ENCODE measurements around the gene ARHGAP33. TPM values are rescaled to one million over a fixed set of nuclear protein-coding genes. Genes with fewer than 3 reads are reported as not detected.

Gene ARHGAP33
- total RNA-seq, 5 donors from 2014 or later (not counting 1 experiment from before 2014, with no cell fraction given): 19.7 to 38.5 (median 22.8) TPM

Other genes with a start within 250 kb of the ARHGAP33 start
- under 1 TPM in 1 of 5 donors, not detected in 4; 0.23 TPM for gene SBSN, start 247.3 kb upstream of the ARHGAP33 start, total RNA-seq
- not detected for gene GAPDHS, start 242.1 kb upstream of the ARHGAP33 start, total RNA-seq
- gene TMEM147, start 229.9 kb upstream of the ARHGAP33 start, total RNA-seq: 10 to 100 TPM; 27.5 to 46.6 (median 44.2) TPM
- not detected for gene ATP4A, start 211.9 kb upstream of the ARHGAP33 start, total RNA-seq
- gene PMIS2, start 189.4 kb upstream of the ARHGAP33 start, total RNA-seq: not detected
- gene HAUS5, start 162.8 kb upstream of the ARHGAP33 start, total RNA-seq: 10 to 100 TPM; 25.5 to 34.1 (median 29.3) TPM
- gene RBM42, start 146.5 kb upstream of the ARHGAP33 start, total RNA-seq: 10 to 100 TPM; 37.6 to 74.0 (median 68.4) TPM
- gene ETV2, start 133.8 kb upstream of the ARHGAP33 start, total RNA-seq: 1 to 10 TPM in 2 of 5 donors, under 1 TPM in 2, not detected in 1; 0.67 to 2.1 (median 1.1) TPM
- 100 to 1,000 TPM; 199 to 248 (median 225) TPM for gene COX6B1, start 127.2 kb upstream of the ARHGAP33 start, total RNA-seq
- gene UPK1A, start 109.0 kb upstream of the ARHGAP33 start, total RNA-seq: under 1 TPM in 4 of 5 donors, not detected in 1; 0.20 to 0.56 (median 0.38) TPM
- gene ZBTB32, start 71.0 kb upstream of the ARHGAP33 start, total RNA-seq: 1 to 10 TPM; 1.2 to 4.1 (median 2.0) TPM
- gene KMT2B, start 57.6 kb upstream of the ARHGAP33 start, total RNA-seq: 100 to 1,000 TPM in 1 of 5 donors, 10 to 100 TPM in 4; 76.4 to 107 (median 92.5) TPM
- gene IGFLR1, start 33.1 kb upstream of the ARHGAP33 start, total RNA-seq: 100 to 1,000 TPM in 2 of 5 donors, 10 to 100 TPM in 3; 54.7 to 123 (median 98.1) TPM
- gene U2AF1L4, start 30.1 kb upstream of the ARHGAP33 start, total RNA-seq: 10 to 100 TPM; 40.2 to 74.1 (median 49.3) TPM
- 10 to 100 TPM; 21.2 to 33.5 (median 24.5) TPM for gene PSENEN, start 29.9 kb upstream of the ARHGAP33 start, total RNA-seq
- gene LIN37, start 27.0 kb upstream of the ARHGAP33 start, total RNA-seq: 10 to 100 TPM; 11.8 to 23.6 (median 22.8) TPM
- gene HSPB6, start 18.5 kb upstream of the ARHGAP33 start, total RNA-seq: under 1 TPM in 3 of 5 donors, not detected in 2; 0.44 to 0.69 (median 0.51) TPM
- gene PROSER3, start 17.4 kb upstream of the ARHGAP33 start, total RNA-seq: 10 to 100 TPM; 31.3 to 52.1 (median 47.8) TPM
- not detected for gene PRODH2, start 37.3 kb downstream of the ARHGAP33 start, total RNA-seq
- gene NPHS1, start 76.9 kb downstream of the ARHGAP33 start, total RNA-seq: under 1 TPM in 2 of 5 donors, not detected in 3; 0.06 to 0.33 TPM
- gene KIRREL2, start 81.3 kb downstream of the ARHGAP33 start, total RNA-seq: under 1 TPM; 0.16 to 0.28 (median 0.25) TPM
- 1 to 10 TPM in 1 of 5 donors, under 1 TPM in 3, not detected in 1; 0.15 to 1.3 (median 0.33) TPM for gene APLP1, start 93.0 kb downstream of the ARHGAP33 start, total RNA-seq
- 10 to 100 TPM; 45.1 to 78.3 (median 51.4) TPM for gene NFKBID, start 125.0 kb downstream of the ARHGAP33 start, total RNA-seq
- gene HCST, start 127.0 kb downstream of the ARHGAP33 start, total RNA-seq: 100 to 1,000 TPM in 2 of 5 donors, 10 to 100 TPM in 3; 60.1 to 165 (median 77.2) TPM
- gene TYROBP, start 132.7 kb downstream of the ARHGAP33 start, total RNA-seq: 1 to 10 TPM; 2.3 to 7.0 (median 2.9) TPM
- gene LRFN3, start 160.8 kb downstream of the ARHGAP33 start, total RNA-seq: 10 to 100 TPM in 4 of 5 donors, 1 to 10 TPM in 1; 9.2 to 20.8 (median 15.3) TPM
- 10 to 100 TPM; 10.2 to 30.5 (median 27.3) TPM for gene SDHAF1, start 219.6 kb downstream of the ARHGAP33 start, total RNA-seq
- gene SYNE4, start 233.2 kb downstream of the ARHGAP33 start, total RNA-seq: 1 to 10 TPM; 3.2 to 4.4 (median 3.7) TPM
- 10 to 100 TPM; 42.6 to 61.4 (median 51.2) TPM for gene ALKBH6, start 238.6 kb downstream of the ARHGAP33 start, total RNA-seq